GM18868 (cell line): Measurements from ENCODE around the gene SH3BGRL2.
"Not testable (repeated sequence)": the region's sequence is repeated elsewhere in the genome, so short reads cannot be mapped to it uniquely, and the experiment has no call there.

Experiments used
- ATAC-seq: cut with Tn5 transposase; IDR thresholded peaks from one replicate; pipeline ENCODE4 v1.9.1; 2021; ENCODE audit warnings: mild to moderate bottlenecking, moderate library complexity; ENCODE audit not compliant: unreplicated experiment

Gene SH3BGRL2

DNA sequence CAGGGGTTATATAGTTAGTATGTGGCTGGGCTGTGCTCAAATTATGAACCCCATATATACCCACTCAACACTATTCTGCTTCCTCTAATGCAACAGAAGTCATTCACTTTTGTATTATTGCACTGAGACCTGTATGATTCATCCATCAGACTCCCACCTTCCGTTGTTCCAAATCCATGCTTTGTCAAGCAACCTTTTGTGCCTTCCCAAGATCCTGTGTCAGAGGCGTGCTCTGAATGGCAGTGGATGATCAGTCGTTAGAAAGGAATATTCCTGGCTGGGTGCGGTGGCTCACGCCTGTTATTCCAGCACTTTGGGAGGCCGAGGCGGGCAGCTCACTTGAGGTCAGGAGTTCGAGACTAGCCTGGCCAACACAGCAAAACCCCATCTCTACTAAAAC, 103.2 kb downstream of the SH3BGRL2 start:
- no peak for ATAC-seq

DNA sequence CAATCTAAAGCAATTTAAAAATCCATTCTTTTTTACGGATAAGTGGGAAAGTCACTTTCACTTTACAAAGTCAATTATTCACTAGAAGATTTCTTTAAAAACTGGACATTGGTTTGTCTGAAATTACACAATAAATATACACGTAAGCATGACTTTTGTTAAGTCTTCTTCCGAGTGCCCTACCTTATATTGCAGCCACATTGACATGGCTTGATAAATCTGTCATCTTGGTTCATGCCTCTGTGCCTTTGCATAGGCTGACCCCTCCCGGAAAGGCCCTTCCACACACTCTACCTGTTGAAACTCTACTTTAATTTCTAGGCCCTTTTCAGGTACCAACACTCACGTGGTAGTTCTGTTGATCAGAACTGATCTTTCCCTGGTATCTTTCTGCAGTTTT, 104.1 kb downstream of the SH3BGRL2 start:
- no peak for ATAC-seq

DNA sequence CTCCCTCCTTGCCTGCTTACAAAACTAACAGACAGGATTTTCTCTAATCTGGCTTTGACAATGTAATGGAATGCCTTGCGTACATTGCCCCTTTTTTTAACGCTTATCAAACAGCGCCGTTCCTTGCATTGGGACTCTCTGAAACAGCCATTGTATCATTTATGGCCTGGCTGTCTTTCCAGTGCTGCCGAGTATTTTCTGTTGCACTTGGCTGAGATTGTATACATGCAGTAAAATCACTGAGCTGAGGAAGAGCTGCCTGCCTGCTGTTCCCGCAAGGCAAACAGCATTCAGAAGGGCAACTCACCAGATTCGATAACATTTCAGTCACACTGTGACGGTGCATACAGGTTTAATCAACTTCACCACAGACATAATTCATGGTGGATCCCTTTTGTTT, 106.0 kb downstream of the SH3BGRL2 start:
- ATAC-seq = no peak

DNA sequence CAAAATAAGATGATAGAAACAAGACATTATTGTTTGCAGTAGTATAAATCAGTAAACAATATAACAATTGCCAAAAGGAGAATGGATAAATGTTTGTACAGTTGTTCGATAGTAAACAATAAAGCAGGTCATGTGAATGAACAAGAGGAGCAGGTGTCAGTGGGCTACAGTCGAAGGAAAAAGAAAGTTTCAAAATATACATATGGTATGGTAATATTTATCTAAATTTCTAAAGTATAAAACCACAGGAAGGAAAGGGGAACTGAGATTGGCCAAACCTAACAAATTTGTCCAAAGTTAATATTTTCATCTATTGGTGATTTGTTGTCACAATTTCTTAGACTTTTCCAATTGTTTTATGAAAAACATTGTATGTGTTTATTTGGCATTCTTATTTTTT, 110.9 kb downstream of the SH3BGRL2 start:
- ATAC-seq = no peak

DNA sequence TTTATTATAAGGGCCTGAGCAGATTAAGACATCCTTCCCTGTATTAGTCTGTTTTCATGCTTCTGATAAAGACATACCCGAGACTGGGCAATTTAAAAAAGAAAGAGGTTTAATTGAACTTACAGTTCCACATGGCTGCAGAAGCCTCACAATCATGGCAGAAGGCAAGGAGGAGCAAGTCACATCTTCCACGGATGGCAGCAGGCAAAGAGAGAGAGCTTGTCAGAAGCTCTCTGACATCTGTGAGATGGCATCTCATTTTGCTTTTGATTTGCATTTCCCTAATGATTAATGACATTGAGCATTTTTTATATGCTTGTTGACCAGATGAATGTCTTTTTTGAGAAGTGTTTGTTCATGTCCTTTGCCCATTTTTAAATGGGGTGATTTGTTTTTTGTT, 114.2 kb downstream of the SH3BGRL2 start:
- not testable (repeated sequence) for ATAC-seq

DNA sequence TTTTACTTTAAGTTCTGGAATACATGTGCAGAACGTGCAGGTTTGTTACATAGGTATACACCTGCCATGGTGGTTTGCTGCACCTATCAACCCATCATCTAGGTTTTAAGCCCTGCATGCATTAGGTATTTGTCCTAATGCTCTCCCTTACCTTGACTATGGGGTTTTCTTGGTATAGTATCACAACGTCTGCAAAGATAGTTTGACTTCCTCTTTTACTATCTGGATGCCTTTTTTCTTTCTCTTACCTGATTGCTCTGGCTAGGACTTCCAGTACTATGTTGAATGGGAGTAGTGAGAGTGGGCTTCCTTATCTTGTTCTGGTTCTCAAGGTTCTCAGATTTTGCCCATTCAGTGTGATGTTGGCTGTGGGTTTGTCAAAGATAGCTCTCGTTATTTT, 115.2 kb downstream of the SH3BGRL2 start:
- ATAC-seq = not testable (repeated sequence)

DNA sequence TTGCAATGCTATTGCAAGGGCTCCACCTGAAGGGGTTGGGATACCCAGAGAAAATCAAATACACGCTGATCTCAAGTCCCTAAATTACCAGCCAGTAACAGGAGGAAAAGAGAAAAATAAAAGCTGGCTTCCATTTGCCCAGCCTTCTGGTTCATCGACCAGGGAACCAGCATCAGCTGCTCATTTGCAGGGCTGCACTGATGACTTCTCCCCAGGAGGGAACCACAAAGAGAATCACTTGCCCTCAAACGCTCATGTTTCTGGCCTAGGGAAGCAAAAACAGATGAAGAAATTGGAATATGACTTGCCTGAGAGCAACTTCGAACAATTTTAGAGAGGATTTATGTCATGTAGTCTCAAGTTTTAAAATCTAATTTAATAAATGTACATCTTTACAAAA, 119.7 kb downstream of the SH3BGRL2 start:
- ATAC-seq = no peak
